ENCODE results near the gene CKM. TPM values are rescaled to one million over a fixed set of nuclear protein-coding genes. Genes with fewer than 3 reads are reported as not detected.

The CKM gene
- 0.41 TPM for total RNA-seq
- long read RNA-seq = 0 reads

DNA sequence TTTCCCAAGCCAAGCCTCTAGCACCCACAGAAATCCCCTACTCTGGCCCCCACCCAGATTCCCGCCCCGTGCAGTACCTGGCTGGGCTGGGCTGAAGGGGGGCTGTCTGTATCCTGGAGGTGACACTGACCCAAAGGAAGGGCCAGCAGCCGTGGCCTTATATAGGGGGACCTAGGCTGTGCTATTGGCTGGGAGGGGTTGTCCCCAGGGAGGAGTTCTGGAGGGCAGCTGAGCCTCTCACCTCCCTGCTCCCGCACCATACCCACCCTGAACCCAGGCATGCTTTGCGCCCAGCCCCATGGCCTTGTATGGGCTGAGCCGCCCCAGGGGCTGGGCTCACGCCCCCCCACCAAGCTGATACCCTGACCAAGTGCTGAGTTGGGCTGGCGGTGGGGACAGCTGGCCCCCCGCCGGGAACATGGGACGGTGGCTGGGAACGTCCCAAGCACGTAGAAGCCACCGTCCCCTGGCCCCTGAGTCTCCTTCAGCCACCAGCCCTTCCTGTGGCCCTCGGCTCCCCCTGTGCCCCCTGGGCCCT lies at the start of gene CKM:
TSS of gene CKM (minus strand) at position 132 of the 538 bp plus-strand sequence. CDS start 3,162 bp downstream, outside the sequence.
- TF ChIP-seq, protein P1, sequence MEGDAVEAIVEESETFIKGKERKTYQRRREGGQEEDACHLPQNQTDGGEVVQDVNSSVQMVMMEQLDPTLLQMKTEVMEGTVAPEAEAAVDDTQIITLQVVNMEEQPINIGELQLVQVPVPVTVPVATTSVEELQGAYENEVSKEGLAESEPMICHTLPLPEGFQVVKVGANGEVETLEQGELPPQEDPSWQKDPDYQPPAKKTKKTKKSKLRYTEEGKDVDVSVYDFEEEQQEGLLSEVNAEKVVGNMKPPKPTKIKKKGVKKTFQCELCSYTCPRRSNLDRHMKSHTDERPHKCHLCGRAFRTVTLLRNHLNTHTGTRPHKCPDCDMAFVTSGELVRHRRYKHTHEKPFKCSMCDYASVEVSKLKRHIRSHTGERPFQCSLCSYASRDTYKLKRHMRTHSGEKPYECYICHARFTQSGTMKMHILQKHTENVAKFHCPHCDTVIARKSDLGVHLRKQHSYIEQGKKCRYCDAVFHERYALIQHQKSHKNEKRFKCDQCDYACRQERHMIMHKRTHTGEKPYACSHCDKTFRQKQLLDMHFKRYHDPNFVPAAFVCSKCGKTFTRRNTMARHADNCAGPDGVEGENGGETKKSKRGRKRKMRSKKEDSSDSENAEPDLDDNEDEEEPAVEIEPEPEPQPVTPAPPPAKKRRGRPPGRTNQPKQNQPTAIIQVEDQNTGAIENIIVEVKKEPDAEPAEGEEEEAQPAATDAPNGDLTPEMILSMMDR (IDR thresholded peaks at IDR 0.05) = no peak
- Histone ChIP-seq H3K4me3 (no peak within 1 kb of the TSS), H3K27ac (no peak within 1 kb of the TSS), H3K9me3 (no peaks in the 10 kb centered on the region), H3K4me1 (no peaks in the 10 kb centered on the region), H3K27me3 (peaks cover 29% of the 10 kb centered on the region), H3K36me3 (no peaks in the 10 kb centered on the region)
- intact Hi-C loops (cut with DNase I) = no loop called here
- DNase-seq (no peak), ATAC-seq (peak; percentile 15)

- intact Hi-C loops (cut with DNase I) = no loop called here
- TF ChIP-seq, protein P1 (IDR thresholded peaks at IDR 0.05) = no peak
- Histone ChIP-seq H3K4me1 (peaks cover 5% of the 10 kb centered on the region), H3K4me3 (peak within 1 kb of the TSS; percentile 76), H3K27ac (peak within 1 kb of the TSS; percentile 84), H3K36me3 (no peaks in the 10 kb centered on the region), H3K27me3 (no peaks in the 10 kb centered on the region), H3K9me3 (no peaks in the 10 kb centered on the region)
- peak; percentile 99 for DNase-seq
- peak; percentile 99 for ATAC-seq
Observed at GRCh38 chr19:45370410-45371204, 47.9 kb upstream of the CKM start, which contains the start of gene ERCC2. ERCC2 (minus strand) TSS chr19:45370573; CDS start chr19:45370540, 33 bp downstream.

- Histone ChIP-seq H3K27ac (no peak overlapping the region), H3K27me3 (no peaks in the 10 kb centered on the region), H3K4me1 (peaks cover 5% of the 10 kb centered on the region), H3K4me3 (no peak overlapping the region), H3K9me3 (no peaks in the 10 kb centered on the region), H3K36me3 (no peaks in the 10 kb centered on the region)
- intact Hi-C loops (cut with DNase I) = no loop called here
- TF ChIP-seq, protein P1 (IDR thresholded peaks at IDR 0.05) = no peak
- ATAC-seq (no peak), DNase-seq (no peak)
Observed at GRCh38 chr19:45368737-45369340, 46.2 kb upstream of the CKM start.

- Histone ChIP-seq H3K9me3 (no peaks in the 10 kb centered on the region), H3K4me1 (peaks cover 5% of the 10 kb centered on the region), H3K27me3 (no peaks in the 10 kb centered on the region), H3K36me3 (no peaks in the 10 kb centered on the region), H3K27ac (no peak overlapping the region), H3K4me3 (no peak overlapping the region)
- TF ChIP-seq, protein P1 (IDR thresholded peaks at IDR 0.05) = no peak
- ATAC-seq (no peak), DNase-seq (no peak)
- intact Hi-C loops (cut with DNase I) = no loop called here
Observed at GRCh38 chr19:45368127-45368526, 45.5 kb upstream of the CKM start.

DNA sequence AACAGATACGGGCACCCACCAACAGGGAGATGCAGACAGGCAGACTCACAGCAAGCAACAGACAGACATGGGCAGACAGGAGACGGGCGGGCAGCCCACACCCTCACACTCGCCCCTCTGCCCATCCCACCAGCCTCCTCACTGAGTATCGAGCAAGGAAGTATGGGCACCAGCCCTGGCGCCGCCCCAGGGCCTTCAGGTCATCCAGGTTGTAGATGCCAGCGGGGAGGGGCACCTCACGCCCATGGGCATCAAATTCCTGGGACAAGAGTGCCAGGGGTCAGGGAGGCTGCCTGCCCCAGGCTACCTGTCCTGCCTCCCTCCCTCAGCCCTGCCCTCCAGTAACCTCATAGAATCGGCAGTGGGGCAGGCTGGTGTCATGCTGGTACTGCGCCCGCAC lies 42.0 kb upstream of the CKM start:
- DNase-seq (no peak), ATAC-seq (peak; percentile 16)
- intact Hi-C loops (cut with DNase I) = no loop called here
- Histone ChIP-seq H3K36me3 (no peaks in the 10 kb centered on the region), H3K27ac (no peak overlapping the region), H3K9me3 (no peaks in the 10 kb centered on the region), H3K4me3 (no peak overlapping the region), H3K27me3 (no peaks in the 10 kb centered on the region), H3K4me1 (peaks cover 2% of the 10 kb centered on the region)
- TF ChIP-seq, protein P1 (IDR thresholded peaks at IDR 0.05) = no peak

Data from upper lobe of right lung (tissue), 1 donor.